SK-N-SH treated with all-trans-retinoic acid at 6 μM for 48 hours (cell line): ENCODE results near the gene MALRD1.

Source experiments
- ATAC-seq: fragments of 200-7000 bp; cut with Tn5 transposase; 3 replicates; pipeline ENCODE4 v1.9.1; 2020; ENCODE audit warnings: mild to moderate bottlenecking, moderate library complexity
- ARNTL ChIP-seq: fragments of 450-650 bp; formaldehyde crosslinking; IDR thresholded peaks from 2 replicates; pipeline ENCODE4 v1.5.0; 2020; ENCODE audit warnings: low read depth, mild to moderate bottlenecking, moderate library complexity, borderline replicate concordance
- BACH2 ChIP-seq: fragments of 250-450 bp; sonication (Bioruptor Pico); IDR thresholded peaks from 2 replicates; pipeline ENCODE4 v1.9.0; 2021; ENCODE audit warnings: mild to moderate bottlenecking, borderline replicate concordance
- CSDC2 ChIP-seq: fragments of 250-450 bp; sonication (Bioruptor Pico); IDR thresholded peaks from 2 replicates; pipeline ENCODE4 v1.5.0; 2020; ENCODE audit warnings: mild to moderate bottlenecking, moderate library complexity
- ESRRG ChIP-seq: fragments of 250-450 bp; sonication (Bioruptor Pico); IDR thresholded peaks from 2 replicates; pipeline ENCODE4 v1.6.1; 2021; ENCODE audit warnings: mild to moderate bottlenecking
- GLIS3 ChIP-seq: fragments of 250-450 bp; sonication (Bioruptor Pico); IDR thresholded peaks from 2 replicates; pipeline ENCODE4 v1.5.0; 2020; ENCODE audit warnings: mild to moderate bottlenecking, moderate library complexity
- ISL1 ChIP-seq: fragments of 250-450 bp; sonication (Bioruptor Pico); IDR thresholded peaks from 2 replicates; pipeline ENCODE4 v2.1.2; 2022; ENCODE audit warnings: mild to moderate bottlenecking, moderate library complexity
- OSR1 ChIP-seq: fragments of 250-450 bp; sonication (Bioruptor Pico); IDR thresholded peaks from 2 replicates; pipeline ENCODE4 v1.8.0; 2022; ENCODE audit warnings: moderate library complexity, mild to moderate bottlenecking, inconsistent platforms
- PPARA ChIP-seq: fragments of 250-450 bp; sonication (Bioruptor Pico); IDR thresholded peaks from 2 replicates; pipeline ENCODE4 v1.5.0; 2020; ENCODE audit warnings: mild to moderate bottlenecking, borderline replicate concordance
- RARB ChIP-seq: fragments of 250-450 bp; sonication (Bioruptor Pico); IDR thresholded peaks from 2 replicates; pipeline ENCODE4 v1.8.0; 2021; ENCODE audit warnings: mild to moderate bottlenecking, moderate library complexity
- TCF4 ChIP-seq: fragments of 250-450 bp; sonication (Bioruptor Pico); IDR thresholded peaks from 2 replicates; pipeline ENCODE4 v1.8.0; 2021; ENCODE audit warnings: mild to moderate bottlenecking, moderate library complexity, borderline replicate concordance
- TOX ChIP-seq: fragments of 250-450 bp; sonication (Bioruptor Pico); IDR thresholded peaks from 2 replicates; pipeline ENCODE4 v1.8.0; 2021; ENCODE audit warnings: mild to moderate bottlenecking, moderate library complexity, borderline replicate concordance
- ZC3H10 ChIP-seq: fragments of 250-450 bp; sonication (Bioruptor Pico); IDR thresholded peaks from 2 replicates; pipeline ENCODE4 v1.5.1; 2021; ENCODE audit warnings: mild to moderate bottlenecking, moderate library complexity
- ZFP3 ChIP-seq: fragments of 250-450 bp; sonication (Bioruptor Pico); IDR thresholded peaks from 2 replicates; pipeline ENCODE4 v1.5.0; 2020; ENCODE audit warnings: mild to moderate bottlenecking, moderate library complexity
- ZFP30 ChIP-seq: fragments of 450-650 bp; formaldehyde crosslinking; IDR thresholded peaks from 2 replicates; pipeline ENCODE4 v1.5.0; 2022; ENCODE audit warnings: mild to moderate bottlenecking, moderate library complexity
- ZNF565 ChIP-seq: fragments of 450-650 bp; formaldehyde crosslinking; conservative IDR thresholded peaks from 2 replicates; pipeline ENCODE4 v1.5.0; 2020; ENCODE audit warnings: low read depth, mild to moderate bottlenecking, moderate library complexity
- ZNF70 ChIP-seq: fragments of 450-650 bp; formaldehyde crosslinking; IDR thresholded peaks from 2 replicates; pipeline ENCODE4 v1.5.0; 2020; ENCODE audit warnings: mild to moderate bottlenecking, moderate library complexity
- ZNF8 ChIP-seq: fragments of 450-650 bp; formaldehyde crosslinking; IDR thresholded peaks from 2 replicates; pipeline ENCODE4 v1.5.0; 2020; ENCODE audit warnings: mild to moderate bottlenecking, moderate library complexity
- TF ChIP-seq, protein P1 (sequence below): fragments of 250-450 bp; sonication (Bioruptor Pico); IDR thresholded peaks from 2 replicates; pipeline ENCODE4 v1.5.1; 2020; ENCODE audit warnings: low read depth, mild to moderate bottlenecking, moderate library complexity
- TF ChIP-seq, protein P2 (sequence below): fragments of 250-450 bp; sonication (Bioruptor Pico); IDR thresholded peaks from 2 replicates; pipeline ENCODE4 v1.5.1; 2021; ENCODE audit warnings: mild to moderate bottlenecking, moderate library complexity
- TF ChIP-seq, protein P3 (sequence below): fragments of 250-450 bp; sonication (Bioruptor Pico); IDR thresholded peaks from 2 replicates; pipeline ENCODE4 v1.5.0; 2020; ENCODE audit warnings: mild to moderate bottlenecking, moderate library complexity

The MALRD1 gene

DNA sequence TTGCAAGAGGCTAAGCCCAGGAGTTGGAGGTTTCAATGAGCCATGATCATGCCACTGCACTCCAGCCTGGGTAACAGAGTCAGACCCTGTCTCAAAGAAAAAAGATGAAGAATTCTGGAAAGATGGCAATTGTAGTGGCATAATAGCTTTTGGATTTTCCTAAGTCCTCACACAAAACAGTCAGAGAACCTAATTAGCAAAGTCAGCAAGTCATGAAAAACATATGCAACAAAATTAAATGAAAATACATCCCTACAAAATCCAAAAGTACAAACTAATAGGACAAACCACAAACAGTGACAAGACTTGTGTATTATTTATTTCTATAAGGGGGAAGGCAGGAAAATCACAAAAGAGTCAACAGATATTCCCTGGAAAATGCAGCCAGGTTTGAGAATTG lies 405.4 kb downstream of the MALRD1 start:
- no peak for ATAC-seq
- TF ChIP-seq ZC3H10 (CRISPR knock-in tag) (no peak), ZFP3 (CRISPR knock-in tag) (no peak), GLIS3 (no peak), BACH2 (no peak), RARB (CRISPR knock-in tag) (no peak), TCF4 (no peak)

DNA sequence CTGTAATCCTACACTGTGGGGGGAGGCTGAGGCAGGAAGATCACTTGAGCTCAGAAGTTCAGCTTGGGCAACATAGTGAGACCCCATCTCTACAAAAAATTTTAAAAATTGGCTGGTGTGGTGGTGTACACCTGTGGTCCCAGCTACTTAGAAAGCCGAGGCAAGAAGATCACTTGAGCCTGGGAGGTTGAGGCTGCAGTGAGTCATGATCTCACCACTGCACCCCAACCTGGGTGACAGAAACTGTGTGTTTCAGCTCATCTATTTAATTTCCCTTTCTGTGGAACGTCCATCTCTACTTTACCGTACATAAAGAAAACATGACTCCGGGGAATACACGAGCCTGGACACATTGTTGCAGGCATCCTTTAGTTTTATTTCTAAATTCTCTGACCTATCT lies 413.0 kb downstream of the MALRD1 start:
- no peak for ATAC-seq
- TF ChIP-seq CSDC2 (CRISPR knock-in tag) (no peak), ARNTL (CRISPR knock-in tag) (no peak), TOX (CRISPR knock-in tag) (no peak), ZC3H10 (CRISPR knock-in tag) (no peak), OSR1 (CRISPR knock-in tag) (no peak), ZFP30 (no peak), ESRRG (CRISPR knock-in tag) (no peak), ZFP3 (CRISPR knock-in tag) (no peak), ZNF8 (CRISPR knock-in tag) (no peak), BACH2 (no peak)
- TF ChIP-seq, protein P1, sequence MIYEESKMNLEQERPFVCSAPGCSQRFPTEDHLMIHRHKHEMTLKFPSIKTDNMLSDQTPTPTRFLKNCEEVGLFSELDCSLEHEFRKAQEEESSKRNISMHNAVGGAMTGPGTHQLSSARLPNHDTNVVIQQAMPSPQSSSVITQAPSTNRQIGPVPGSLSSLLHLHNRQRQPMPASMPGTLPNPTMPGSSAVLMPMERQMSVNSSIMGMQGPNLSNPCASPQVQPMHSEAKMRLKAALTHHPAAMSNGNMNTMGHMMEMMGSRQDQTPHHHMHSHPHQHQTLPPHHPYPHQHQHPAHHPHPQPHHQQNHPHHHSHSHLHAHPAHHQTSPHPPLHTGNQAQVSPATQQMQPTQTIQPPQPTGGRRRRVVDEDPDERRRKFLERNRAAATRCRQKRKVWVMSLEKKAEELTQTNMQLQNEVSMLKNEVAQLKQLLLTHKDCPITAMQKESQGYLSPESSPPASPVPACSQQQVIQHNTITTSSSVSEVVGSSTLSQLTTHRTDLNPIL (CRISPR knock-in tag), result no peak
- TF ChIP-seq, protein P2, sequence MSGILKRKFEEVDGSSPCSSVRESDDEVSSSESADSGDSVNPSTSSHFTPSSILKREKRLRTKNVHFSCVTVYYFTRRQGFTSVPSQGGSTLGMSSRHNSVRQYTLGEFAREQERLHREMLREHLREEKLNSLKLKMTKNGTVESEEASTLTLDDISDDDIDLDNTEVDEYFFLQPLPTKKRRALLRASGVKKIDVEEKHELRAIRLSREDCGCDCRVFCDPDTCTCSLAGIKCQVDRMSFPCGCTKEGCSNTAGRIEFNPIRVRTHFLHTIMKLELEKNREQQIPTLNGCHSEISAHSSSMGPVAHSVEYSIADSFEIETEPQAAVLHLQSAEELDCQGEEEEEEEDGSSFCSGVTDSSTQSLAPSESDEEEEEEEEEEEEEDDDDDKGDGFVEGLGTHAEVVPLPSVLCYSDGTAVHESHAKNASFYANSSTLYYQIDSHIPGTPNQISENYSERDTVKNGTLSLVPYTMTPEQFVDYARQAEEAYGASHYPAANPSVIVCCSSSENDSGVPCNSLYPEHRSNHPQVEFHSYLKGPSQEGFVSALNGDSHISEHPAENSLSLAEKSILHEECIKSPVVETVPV (CRISPR knock-in tag), result no peak
- TF ChIP-seq, protein P3, sequence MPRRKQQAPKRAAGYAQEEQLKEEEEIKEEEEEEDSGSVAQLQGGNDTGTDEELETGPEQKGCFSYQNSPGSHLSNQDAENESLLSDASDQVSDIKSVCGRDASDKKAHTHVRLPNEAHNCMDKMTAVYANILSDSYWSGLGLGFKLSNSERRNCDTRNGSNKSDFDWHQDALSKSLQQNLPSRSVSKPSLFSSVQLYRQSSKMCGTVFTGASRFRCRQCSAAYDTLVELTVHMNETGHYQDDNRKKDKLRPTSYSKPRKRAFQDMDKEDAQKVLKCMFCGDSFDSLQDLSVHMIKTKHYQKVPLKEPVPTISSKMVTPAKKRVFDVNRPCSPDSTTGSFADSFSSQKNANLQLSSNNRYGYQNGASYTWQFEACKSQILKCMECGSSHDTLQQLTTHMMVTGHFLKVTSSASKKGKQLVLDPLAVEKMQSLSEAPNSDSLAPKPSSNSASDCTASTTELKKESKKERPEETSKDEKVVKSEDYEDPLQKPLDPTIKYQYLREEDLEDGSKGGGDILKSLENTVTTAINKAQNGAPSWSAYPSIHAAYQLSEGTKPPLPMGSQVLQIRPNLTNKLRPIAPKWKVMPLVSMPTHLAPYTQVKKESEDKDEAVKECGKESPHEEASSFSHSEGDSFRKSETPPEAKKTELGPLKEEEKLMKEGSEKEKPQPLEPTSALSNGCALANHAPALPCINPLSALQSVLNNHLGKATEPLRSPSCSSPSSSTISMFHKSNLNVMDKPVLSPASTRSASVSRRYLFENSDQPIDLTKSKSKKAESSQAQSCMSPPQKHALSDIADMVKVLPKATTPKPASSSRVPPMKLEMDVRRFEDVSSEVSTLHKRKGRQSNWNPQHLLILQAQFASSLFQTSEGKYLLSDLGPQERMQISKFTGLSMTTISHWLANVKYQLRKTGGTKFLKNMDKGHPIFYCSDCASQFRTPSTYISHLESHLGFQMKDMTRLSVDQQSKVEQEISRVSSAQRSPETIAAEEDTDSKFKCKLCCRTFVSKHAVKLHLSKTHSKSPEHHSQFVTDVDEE, result no peak

DNA sequence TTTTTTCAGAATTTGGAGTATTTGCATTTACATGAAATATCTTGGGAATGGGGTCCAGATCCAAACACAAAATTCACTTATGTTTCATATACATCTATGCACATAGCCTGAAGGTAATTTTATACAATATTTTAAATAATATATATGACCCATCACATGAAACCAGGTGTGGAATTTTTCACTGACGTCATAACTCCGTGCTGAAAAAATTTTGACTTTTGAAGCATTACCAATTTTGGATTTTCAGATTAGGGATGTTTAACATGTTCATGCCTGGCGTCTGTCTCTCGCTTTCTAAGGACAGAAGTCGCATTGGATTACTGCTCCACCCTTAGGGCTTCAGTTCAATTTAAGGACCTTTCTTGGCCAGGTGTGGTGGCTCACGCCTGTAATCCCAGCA lies 418.1 kb downstream of the MALRD1 start:
- no peak for ATAC-seq
- TF ChIP-seq ARNTL (CRISPR knock-in tag) (no peak), OSR1 (CRISPR knock-in tag) (no peak), ZNF70 (no peak), CSDC2 (CRISPR knock-in tag) (no peak), ZNF8 (CRISPR knock-in tag) (no peak), ZC3H10 (CRISPR knock-in tag) (no peak), ZFP30 (no peak), TOX (CRISPR knock-in tag) (no peak), TCF4 (no peak), GLIS3 (no peak), PPARA (CRISPR knock-in tag) (no peak), ISL1 (CRISPR knock-in tag) (no peak), ZFP3 (CRISPR knock-in tag) (no peak)
- TF ChIP-seq, protein P3, result no peak

DNA sequence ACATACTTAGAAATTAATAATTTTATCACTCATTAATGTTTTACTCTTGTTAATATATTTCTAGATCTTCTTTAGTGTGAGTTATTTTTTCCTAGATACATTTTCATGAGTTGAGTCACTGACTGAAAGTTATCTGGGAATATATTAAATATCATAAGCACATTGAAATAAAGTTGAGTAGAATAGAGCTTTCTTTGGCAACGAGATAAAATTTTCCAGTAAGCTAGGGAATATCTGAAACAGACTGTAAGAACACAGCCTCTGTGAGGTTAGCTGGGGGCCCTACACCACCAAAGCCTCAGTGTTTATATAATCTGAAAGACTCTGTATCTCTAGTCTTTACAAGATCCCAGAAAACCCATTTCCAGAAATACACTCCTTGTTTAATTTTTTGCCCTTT lies 419.8 kb downstream of the MALRD1 start:
- TF ChIP-seq, protein P3, result no peak
- TF ChIP-seq PPARA (CRISPR knock-in tag) (no peak), TOX (CRISPR knock-in tag) (no peak), CSDC2 (CRISPR knock-in tag) (no peak), BACH2 (no peak), OSR1 (CRISPR knock-in tag) (no peak), ZNF565 (CRISPR knock-in tag) (no peak), ZC3H10 (CRISPR knock-in tag) (no peak), ISL1 (CRISPR knock-in tag) (no peak)
- TF ChIP-seq, protein P1 (CRISPR knock-in tag), result no peak
- ATAC-seq, result no peak
